ENCODE measurements around the gene ITSN2.

ITSN2 gene

GRCh38 chr2:24214880-24215279, 145.5 kb downstream of the ITSN2 start:
- no peaks in the 10 kb centered on the region for H3K27me3 ChIP-seq (replicated peaks)
- peaks cover 6% of the 10 kb centered on the region for H3K36me3 ChIP-seq (replicated peaks)
- DNase-seq = no peak
- TF ChIP-seq CTCF (IDR thresholded peaks at IDR 0.05; ENCODE audit: low read depth, low read length, missing control alignments) = no peak
- H3K27ac ChIP-seq = no peak overlapping the region
- in situ Hi-C loops (cut with HindIII; ENCODE audit: low pct_ligation_motif_present, low sequenced_read_pairs) = no loop called here
- no peak overlapping the region for H3K4me3 ChIP-seq (ENCODE audit: low read depth, low read length)

- Histone ChIP-seq H3K36me3 (replicated peaks) (peaks cover 6% of the 10 kb centered on the region), H3K27me3 (replicated peaks) (no peaks in the 10 kb centered on the region), H3K4me3 (ENCODE audit: low read depth, low read length) (no peak overlapping the region), H3K27ac (no peak overlapping the region)
- no peak for TF ChIP-seq CTCF (IDR thresholded peaks at IDR 0.05; ENCODE audit: low read depth, low read length, missing control alignments)
- no peak for DNase-seq
- in situ Hi-C loops (cut with HindIII; ENCODE audit: low pct_ligation_motif_present, low sequenced_read_pairs) = no loop called here
Observed at GRCh38 chr2:24211408-24211807, 148.9 kb downstream of the ITSN2 start.

GRCh38 chr2:24210723-24211122, 149.6 kb downstream of the ITSN2 start:
- Histone ChIP-seq H3K4me3 (ENCODE audit: low read depth, low read length) (no peak overlapping the region), H3K27ac (no peak overlapping the region), H3K27me3 (replicated peaks) (no peaks in the 10 kb centered on the region), H3K36me3 (replicated peaks) (peaks cover 6% of the 10 kb centered on the region)
- DNase-seq = no peak
- in situ Hi-C loops (cut with HindIII; ENCODE audit: low pct_ligation_motif_present, low sequenced_read_pairs) = no loop called here
- no peak for TF ChIP-seq CTCF (IDR thresholded peaks at IDR 0.05; ENCODE audit: low read depth, low read length, missing control alignments)

GRCh38 chr2:24210106-24210455, 150.3 kb downstream of the ITSN2 start:
- DNase-seq = no peak
- TF ChIP-seq CTCF (IDR thresholded peaks at IDR 0.05; ENCODE audit: low read depth, low read length, missing control alignments) = no peak
- in situ Hi-C loops (cut with HindIII; ENCODE audit: low pct_ligation_motif_present, low sequenced_read_pairs) = no loop called here
- no peaks in the 10 kb centered on the region for H3K27me3 ChIP-seq (replicated peaks)
- H3K27ac ChIP-seq = no peak overlapping the region
- H3K36me3 ChIP-seq (replicated peaks) = peaks cover 6% of the 10 kb centered on the region
- no peak overlapping the region for H3K4me3 ChIP-seq (ENCODE audit: low read depth, low read length)

GRCh38 chr2:24209389-24210105, 150.8 kb downstream of the ITSN2 start:
- Histone ChIP-seq H3K36me3 (replicated peaks) (peaks cover 6% of the 10 kb centered on the region), H3K4me3 (ENCODE audit: low read depth, low read length) (no peak overlapping the region), H3K27me3 (replicated peaks) (no peaks in the 10 kb centered on the region), H3K27ac (no peak overlapping the region)
- no peak for DNase-seq
- TF ChIP-seq CTCF (IDR thresholded peaks at IDR 0.05; ENCODE audit: low read depth, low read length, missing control alignments) = no peak
- in situ Hi-C loops (cut with HindIII; ENCODE audit: low pct_ligation_motif_present, low sequenced_read_pairs) = no loop called here

- Histone ChIP-seq H3K36me3 (replicated peaks) (peaks cover 6% of the 10 kb centered on the region), H3K4me3 (ENCODE audit: low read depth, low read length) (no peak overlapping the region), H3K27ac (no peak overlapping the region), H3K27me3 (replicated peaks) (no peaks in the 10 kb centered on the region)
- in situ Hi-C loops (cut with HindIII; ENCODE audit: low pct_ligation_motif_present, low sequenced_read_pairs) = no loop called here
- DNase-seq = no peak
- no peak for TF ChIP-seq CTCF (IDR thresholded peaks at IDR 0.05; ENCODE audit: low read depth, low read length, missing control alignments)
Observed at GRCh38 chr2:24208490-24208889, 151.8 kb downstream of the ITSN2 start.
